ENCODE measurements around the gene CENPB.

The CENPB gene

GRCh38 chr20:3764659-3765058, 21.9 kb downstream of the CENPB start:
- no peak for DNase-seq

- no peak for DNase-seq
Observed at GRCh38 chr20:3763671-3764601, 22.6 kb downstream of the CENPB start.

GRCh38 chr20:3760655-3761348, 25.7 kb downstream of the CENPB start:
- DNase-seq, result no peak

DNA sequence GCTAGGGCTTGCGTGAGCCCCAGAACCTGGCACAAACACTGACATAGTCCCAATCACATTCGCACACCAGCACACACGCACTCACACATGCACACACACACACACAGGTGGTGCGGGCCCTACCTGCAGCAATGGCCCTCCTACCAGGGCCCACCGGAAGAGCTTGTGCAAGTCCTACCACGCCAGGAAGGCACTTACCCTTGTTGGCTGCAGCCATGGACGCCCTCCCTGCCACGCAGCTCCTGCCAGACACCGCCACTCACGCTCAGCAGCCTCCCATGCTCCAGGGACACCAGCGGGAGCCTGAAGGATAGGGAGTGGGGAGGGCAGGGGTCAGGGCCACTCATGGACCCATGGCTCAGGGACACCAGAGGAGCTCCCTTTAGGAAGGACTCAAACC, 26.7 kb downstream of the CENPB start:
- no peak for DNase-seq

DNA sequence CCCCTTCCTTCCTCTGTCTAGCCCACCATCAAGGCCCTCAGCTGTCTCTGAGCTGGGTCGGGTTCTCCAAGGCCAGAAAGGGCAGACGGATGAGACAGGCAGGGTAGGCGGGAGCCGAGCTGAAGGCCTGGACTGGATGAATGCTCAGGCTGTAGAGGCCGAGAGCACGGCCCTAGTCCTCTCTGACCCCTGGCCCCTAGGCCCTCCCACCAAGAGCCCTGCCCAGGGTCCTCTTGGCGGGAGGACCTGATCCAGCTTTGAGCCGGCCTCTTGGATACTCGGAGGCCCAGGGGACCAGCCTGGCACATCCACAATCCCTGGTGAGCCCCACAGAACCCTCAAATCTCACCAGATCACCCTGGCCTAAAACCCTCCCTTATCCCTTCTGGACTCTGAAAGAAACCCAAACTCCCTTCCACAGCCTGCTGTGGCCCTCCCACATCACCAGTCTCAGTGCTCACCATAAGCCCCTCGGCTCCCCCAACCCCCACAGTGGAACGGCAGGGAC, 27.2 kb downstream of the CENPB start:
- DNase-seq, result no peak

DNA sequence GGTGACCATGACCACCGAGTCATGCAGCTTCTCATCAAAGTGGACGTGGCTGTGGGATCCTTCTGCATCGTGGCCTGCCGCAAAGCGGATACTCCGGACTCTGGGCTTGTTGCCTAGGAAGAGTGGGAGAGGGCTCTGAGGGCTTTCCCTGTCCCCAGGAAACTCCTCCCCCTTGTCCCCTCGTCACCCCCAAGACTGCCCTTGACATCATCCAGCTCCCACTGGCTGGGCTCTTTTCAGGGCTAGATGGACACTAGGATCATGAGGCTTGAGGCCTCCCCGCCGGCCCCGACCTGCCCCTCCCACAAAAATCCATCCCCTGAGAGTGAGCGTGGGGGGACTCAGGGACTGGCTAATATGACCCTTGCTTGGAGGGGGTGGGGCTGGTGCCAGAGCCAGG, 28.0 kb downstream of the CENPB start:
- no peak for DNase-seq

GRCh38 chr20:3757268-3757667, 29.3 kb downstream of the CENPB start:
- no peak for DNase-seq

- no peak for DNase-seq
Observed at GRCh38 chr20:3755814-3756480, 30.6 kb downstream of the CENPB start.

DNA sequence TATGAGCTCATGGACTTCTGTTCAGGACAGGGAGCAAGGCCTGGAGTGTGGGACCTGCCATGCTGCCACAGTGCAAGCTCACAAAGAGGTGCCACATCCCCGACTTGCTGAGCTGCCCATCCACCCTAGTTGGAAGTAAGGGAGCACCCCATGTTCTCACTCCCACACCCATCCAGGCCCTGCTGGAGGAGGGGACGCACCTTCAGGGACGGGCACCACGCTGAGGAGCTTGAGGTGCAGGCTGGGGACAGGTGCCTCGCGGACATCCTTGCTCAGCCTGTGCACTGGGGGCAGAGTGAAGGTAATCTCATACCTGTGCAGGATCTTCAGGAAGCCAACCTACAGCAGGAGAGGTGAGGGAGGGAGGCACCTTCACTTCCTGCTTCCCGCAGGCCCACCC, 31.3 kb downstream of the CENPB start:
- no peak for DNase-seq

- no peak for DNase-seq
Observed at GRCh38 chr20:3754276-3754630, 32.3 kb downstream of the CENPB start.

DNA sequence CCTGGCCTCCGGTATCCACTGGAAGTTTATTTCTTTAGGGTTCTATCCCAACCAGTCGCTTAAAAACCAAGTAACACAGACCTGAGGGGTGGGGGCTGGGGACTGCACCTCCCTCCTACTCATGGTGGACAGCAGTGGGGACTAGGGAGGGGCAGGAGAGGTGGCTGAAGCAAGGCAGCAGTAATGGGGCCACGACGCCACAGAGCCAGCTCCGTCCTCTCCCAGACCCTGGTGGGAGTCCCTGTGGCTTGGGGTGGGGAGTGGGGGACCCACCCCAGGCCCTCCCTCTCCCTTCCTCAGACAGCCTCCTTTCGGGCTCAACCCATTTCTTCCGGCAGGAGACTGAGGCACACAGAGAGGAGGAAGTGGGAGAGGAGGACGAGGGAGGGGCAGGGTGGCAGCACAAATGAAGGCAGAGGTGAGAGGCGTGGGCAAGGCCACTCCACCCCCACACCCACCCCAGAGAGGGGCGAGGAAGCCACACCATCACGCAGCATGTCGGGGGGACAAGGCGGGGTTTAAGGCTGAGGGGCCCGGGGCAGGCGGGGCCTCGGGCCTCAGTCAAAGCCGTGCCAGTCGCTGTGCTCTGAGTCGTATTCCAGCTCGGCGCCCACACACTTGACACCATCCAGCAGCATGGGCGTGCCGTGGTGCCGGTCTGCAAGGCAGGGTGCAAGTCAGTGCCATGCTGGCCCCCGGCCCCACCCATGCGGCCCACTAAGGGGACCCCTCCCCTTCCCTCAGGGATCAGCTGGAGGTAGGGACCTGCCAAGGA, 32.9 kb downstream of the CENPB start:
- DNase-seq, result no peak

- DNase-seq, result peak; percentile 55
Observed at GRCh38 chr20:3753098-3753497, 33.4 kb downstream of the CENPB start.

DNA sequence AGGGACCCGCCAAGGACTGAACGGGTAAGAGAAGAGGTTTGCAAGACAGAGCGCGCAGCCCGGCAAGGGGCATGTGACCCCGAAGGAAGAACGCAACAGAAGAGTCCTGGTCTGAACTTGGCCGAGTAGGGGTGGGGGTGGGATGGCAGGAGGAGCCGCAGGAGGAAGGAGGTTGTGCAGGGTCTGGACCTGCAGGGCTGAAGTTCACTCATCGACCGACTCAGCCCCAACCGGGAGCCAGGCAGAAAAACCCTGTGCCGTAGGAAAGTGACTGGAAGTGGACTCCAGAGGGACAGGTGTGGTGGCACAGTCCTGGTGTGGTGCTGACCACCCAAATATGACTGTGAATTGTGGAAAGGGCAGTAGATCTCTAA, 34.2 kb downstream of the CENPB start:
- no peak for DNase-seq

DNA sequence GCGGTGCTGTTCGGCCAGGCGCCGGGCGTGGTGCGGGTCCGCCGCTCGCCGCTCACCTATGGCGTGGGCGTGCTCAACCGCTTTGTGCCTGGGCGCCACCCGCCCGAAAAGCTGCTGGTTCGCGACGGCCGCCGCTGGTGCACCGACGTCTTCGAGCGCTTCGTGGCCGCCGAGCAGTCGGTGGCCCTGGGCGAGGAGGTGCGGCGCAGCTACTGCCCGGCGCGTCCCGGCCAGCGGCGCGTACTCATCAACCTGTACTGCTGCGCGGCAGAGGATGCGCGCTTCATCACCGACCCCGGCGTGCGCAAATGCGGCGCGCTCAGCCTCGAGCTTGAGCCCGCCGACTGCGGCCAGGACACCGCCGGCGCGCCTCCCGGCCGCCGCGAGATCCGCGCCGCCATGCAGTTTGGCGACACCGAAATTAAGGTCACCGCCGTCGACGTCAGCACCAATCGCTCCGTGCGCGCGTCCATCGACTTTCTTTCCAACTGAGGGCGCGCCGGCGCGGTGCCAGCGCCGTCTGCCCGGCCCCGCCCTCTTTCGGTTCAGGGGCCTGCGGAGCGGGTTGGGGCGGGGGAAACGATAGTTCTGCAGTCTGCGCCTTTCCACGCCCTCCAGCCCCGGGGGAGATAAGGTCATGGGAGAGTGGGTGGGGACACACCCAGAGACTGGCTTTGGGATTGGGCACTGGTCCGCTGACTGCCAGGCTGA, 34.7 kb downstream of the CENPB start:
- DNase-seq, result peak; percentile 57

- DNase-seq, result no peak
Observed at GRCh38 chr20:3751305-3751674, 35.2 kb downstream of the CENPB start.

DNA sequence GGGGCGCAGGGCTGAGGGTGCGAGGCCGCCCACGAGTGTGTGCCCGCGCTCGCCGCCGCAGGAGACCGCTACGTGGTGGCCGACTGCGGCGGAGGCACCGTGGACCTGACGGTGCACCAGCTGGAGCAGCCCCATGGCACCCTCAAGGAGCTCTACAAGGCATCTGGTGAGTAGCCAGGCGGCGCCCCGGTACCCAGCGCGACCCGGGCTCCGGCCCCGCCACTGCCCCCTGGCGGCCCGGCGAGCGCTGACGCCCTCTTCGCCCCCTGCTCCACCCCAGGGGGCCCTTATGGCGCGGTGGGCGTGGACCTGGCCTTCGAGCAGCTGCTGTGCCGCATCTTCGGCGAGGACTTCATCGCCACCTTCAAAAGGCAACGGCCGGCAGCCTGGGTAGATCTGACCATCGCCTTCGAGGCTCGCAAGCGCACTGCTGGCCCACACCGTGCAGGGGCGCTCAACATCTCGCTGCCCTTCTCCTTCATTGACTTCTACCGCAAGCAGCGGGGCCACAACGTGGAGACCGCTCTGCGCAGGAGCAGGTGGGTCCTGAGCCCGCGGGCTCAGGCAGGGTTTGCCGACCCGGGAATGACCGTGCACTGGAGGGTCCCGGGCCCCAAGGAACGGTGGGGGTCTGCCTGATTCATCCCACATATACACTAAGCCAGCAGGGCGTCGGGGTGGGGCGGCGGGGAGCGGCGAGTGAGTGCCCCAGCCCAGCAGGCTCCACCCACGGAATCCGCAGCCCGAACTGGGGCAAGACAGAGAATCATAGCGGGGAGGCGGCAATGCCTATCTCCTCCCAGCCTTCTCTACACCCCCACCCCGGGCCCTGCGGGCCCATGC, 36.6 kb downstream of the CENPB start:
- DNase-seq, result peak; percentile 14

GRCh38 chr20:3749087-3749688, 37.4 kb downstream of the CENPB start:
- DNase-seq, result no peak

GRCh38 chr20:3748073-3748472, 38.5 kb downstream of the CENPB start:
- DNase-seq, result no peak

DNA sequence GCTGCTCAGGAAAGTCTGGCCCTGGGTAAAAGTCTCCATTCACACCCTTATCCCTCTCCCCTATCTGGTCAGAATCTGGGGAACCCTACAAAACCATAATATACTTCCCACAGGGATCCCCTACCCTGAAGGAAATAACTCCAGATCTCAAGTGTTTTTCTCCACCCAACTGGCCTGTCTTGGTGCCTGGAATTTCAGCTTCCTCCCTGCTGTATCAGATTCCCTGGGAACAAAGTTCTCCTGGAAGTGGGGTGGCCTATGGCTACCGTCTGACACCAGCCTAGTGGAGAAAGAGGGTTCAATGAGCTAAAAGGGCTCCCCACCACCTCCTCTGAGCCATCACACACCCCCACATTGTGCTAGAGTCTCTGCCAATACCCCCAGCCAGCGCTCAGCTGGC, 39.1 kb downstream of the CENPB start:
- no peak for DNase-seq

- DNase-seq, result no peak
Observed at GRCh38 chr20:3745686-3746173, 40.8 kb downstream of the CENPB start.

All from CD4-positive, alpha-beta T cell treated with Interferon gamma for 1 hour (primary cell).